NT2/D1 (cell line): ENCODE measurements around the gene UNK.

Experiments
- DNase-seq: peaks from one replicate; pipeline ENCODE4 v3.0.0-alpha.2; 2011; ENCODE audit warnings: low read depth, low spot score
- H3K27me3 ChIP-seq: 2 replicates; pipeline ENCODE4 v1.6.0; 2011; ENCODE audit warnings: mild to moderate bottlenecking; ENCODE audit not compliant: insufficient read length, insufficient read depth
- H3K36me3 ChIP-seq: 2 replicates; pipeline ENCODE4 v1.6.1; 2011; ENCODE audit warnings: mild to moderate bottlenecking, low read length, mixed read lengths; ENCODE audit not compliant: insufficient read depth, insufficient read length
- H3K4me1 ChIP-seq: 2 replicates; pipeline ENCODE4 v1.5.1; 2011; ENCODE audit not compliant: insufficient read depth, insufficient read length
- H3K4me3 ChIP-seq: 2 replicates; pipeline ENCODE4 v1.5.1; 2011; ENCODE audit warnings: low read depth; ENCODE audit not compliant: insufficient read length
- H3K9ac ChIP-seq: 2 replicates; pipeline ENCODE4 v1.6.0; 2011; ENCODE audit warnings: low read depth; ENCODE audit not compliant: insufficient read length
- H3K9me3 ChIP-seq: 2 replicates; pipeline ENCODE4 v1.5.1; 2011; ENCODE audit warnings: mild to moderate bottlenecking, low read length; ENCODE audit not compliant: insufficient read depth
- SUZ12 ChIP-seq: IDR thresholded peaks from 2 replicates; pipeline ENCODE4 v1.6.1; 2011; ENCODE audit not compliant: insufficient read length, insufficient read depth; ENCODE audit errors: extremely low read depth
- YY1 ChIP-seq: IDR thresholded peaks from 2 replicates; pipeline ENCODE4 v1.6.1; 2011; ENCODE audit not compliant: insufficient read length, insufficient read depth
- ZNF274 ChIP-seq: IDR thresholded peaks from 2 replicates; pipeline ENCODE4 v1.6.1; 2011; ENCODE audit warnings: mild to moderate bottlenecking, low read depth, low read length

Gene UNK

DNA sequence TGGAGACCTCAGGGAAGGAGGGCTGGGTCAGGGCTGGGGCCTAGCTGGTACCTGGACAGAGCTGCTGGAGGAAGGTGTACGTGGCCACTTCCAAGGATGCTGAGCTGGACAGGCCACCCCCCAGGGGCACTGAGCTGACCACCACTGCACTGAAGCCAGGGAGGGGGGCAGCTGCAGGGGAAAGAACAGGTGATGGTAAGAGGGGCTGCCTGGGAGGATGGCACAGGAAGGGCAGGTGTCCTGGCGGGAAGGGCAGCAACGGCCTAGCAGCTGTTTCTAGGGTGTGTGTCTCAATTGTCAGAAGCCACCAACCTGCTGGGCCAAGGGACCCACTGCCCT lies 21.4 kb upstream of the UNK start:
- Histone ChIP-seq H3K36me3 (peaks cover 13% of the 10 kb centered on the region), H3K9me3 (no peaks in the 10 kb centered on the region), H3K9ac (no peak overlapping the region), H3K27me3 (no peaks in the 10 kb centered on the region), H3K4me1 (peaks cover 22% of the 10 kb centered on the region), H3K4me3 (no peak overlapping the region)
- TF ChIP-seq SUZ12 (no peak), ZNF274 (no peak)
- DNase-seq: no peak

DNA sequence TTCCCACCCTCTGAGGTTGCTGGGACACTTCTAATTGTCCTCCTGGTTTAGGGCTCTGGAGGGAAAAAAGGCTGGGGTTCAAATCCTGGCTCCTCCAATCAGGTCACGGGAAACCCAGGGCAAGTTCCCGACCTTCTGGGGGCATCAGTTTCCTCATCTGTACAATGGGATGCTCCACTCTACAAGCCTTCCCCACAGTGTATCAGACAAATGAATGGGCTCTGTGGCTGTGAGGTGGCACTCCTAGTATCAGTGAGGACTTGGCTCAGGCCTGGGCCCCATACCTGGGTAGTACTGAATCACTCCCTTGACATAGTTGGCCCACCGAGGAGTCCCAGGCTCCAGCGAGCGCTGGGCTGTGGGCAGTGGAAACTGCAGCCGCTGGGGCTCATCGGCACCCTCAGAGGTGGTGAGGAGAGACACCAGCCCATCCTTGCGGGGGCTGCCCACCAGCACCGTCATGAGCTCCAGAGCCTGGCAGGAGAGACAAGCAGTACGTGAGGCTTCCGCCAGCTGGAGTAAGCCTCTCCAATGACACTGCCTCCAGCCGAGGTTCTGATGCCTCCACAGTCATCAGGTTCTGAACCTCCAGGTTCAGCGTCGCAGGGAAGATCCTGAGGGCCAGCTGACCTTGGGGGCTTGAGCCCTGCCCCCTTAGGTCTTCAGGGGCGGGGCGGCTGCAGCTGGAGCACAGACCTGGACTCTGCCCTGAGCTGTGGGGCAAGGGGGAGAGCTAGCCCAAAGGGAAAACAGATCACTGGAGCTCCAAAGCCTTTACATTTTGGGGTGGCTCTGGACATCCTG lies 20.8 kb upstream of the UNK start:
- Histone ChIP-seq H3K9me3 (no peaks in the 10 kb centered on the region), H3K9ac (peak overlapping the region; percentile 87), H3K4me3 (peak overlapping the region; percentile 77), H3K36me3 (peaks cover 13% of the 10 kb centered on the region), H3K27me3 (no peaks in the 10 kb centered on the region), H3K4me1 (peaks cover 16% of the 10 kb centered on the region)
- no peak for DNase-seq
- TF ChIP-seq YY1 (no peak), ZNF274 (no peak), SUZ12 (no peak)

DNA sequence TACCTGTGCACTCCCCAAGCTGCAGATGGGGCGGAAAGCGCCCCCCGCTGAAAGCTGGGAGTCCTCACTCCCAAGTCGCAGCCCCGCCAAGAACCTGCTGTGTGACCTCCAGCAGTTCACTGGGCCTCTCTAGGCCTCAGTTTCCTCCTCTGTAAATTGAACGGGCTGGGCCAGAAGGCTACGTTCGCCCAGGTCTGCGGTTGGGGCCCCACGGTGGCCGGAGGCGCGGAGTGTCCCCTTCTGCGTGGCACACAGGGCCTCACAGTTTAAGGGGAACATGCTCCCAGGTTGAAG lies 20.2 kb upstream of the UNK start:
- Histone ChIP-seq H3K4me3 (peak overlapping the region; percentile 77), H3K9ac (peak overlapping the region; percentile 87), H3K9me3 (no peaks in the 10 kb centered on the region), H3K27me3 (no peaks in the 10 kb centered on the region), H3K4me1 (peaks cover 15% of the 10 kb centered on the region), H3K36me3 (peaks cover 13% of the 10 kb centered on the region)
- DNase-seq: no peak
- TF ChIP-seq YY1: no peak
- no peak for TF ChIP-seq SUZ12
- TF ChIP-seq ZNF274: no peak

DNA sequence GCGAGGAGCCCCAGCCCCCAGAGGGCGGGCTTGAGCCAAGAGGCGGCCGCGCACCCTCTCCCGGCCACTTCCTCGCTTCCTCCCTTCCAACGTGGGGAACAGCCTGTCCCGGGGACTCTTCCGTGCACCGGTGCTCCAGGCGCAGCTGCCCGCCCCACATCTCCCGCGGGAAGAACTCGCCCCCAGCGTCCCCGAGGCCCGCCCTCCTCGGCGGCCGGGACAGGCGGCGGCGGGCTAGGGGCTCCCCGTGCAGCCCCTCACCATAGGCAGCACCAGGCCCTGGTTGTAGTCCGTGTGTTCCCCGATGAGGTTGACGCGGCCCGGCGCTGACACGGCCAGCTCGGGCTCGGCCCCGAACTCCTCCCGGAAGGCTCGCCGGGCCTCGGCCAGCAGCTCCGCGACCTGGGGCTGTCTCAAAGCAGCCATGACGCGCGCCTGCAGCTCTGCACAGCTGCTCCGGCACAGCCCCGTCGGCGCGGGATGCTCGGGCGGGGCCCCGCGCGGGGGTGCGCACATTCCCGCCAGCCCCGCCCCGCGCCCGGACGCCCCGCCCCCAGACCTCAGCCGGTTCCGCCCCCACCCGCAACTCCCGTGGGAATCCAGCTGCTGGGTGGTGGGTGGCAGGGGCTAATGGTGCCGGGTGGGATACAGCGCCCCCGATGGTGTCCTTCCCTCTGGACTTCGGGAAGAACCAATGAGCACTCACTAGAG lies 19.7 kb upstream of the UNK start, which contains the start of gene GALK1:
Gene GALK1, minus strand, starts transcription at position 482 of the 711 bp plus-strand sequence. Its CDS starts 56 bp downstream, at position 426.
- H3K36me3 ChIP-seq: peaks cover 10% of the 10 kb centered on the region
- H3K9me3 ChIP-seq: no peaks in the 10 kb centered on the region
- TF ChIP-seq YY1: no peak
- TF ChIP-seq ZNF274: no peak
- no peak for TF ChIP-seq SUZ12
- DNase-seq: no peak
- peak within 1 kb of the TSS; percentile 87 for H3K9ac ChIP-seq
- H3K4me1 ChIP-seq: peaks cover 10% of the 10 kb centered on the region
- no peaks in the 10 kb centered on the region for H3K27me3 ChIP-seq
- peak within 1 kb of the TSS; percentile 77 for H3K4me3 ChIP-seq

DNA sequence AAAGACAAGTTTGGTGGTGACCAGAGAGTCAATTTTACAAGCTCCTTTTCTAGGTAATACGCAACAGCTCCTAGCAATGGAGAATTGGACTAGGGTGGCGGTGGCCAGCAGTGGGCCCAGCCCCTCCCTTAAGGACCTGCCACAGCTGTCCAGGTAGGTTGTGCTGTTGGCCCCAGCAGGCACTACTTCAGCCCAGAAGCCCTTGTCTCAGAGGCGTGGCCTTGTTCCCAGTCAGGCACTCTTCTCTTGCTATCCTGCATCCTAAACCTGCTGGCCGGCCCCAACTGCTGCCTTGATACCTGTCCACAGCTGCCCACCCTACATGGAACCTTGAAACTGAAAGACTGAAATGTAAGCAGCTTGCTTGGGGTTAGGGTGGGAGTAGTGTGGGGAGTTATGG lies 18.6 kb upstream of the UNK start:
- Histone ChIP-seq H3K27me3 (no peaks in the 10 kb centered on the region), H3K36me3 (peaks cover 10% of the 10 kb centered on the region), H3K4me3 (no peak overlapping the region), H3K9me3 (no peaks in the 10 kb centered on the region), H3K4me1 (peaks cover 9% of the 10 kb centered on the region), H3K9ac (no peak overlapping the region)
- no peak for DNase-seq
- TF ChIP-seq YY1 (no peak), ZNF274 (no peak), SUZ12 (no peak)

DNA sequence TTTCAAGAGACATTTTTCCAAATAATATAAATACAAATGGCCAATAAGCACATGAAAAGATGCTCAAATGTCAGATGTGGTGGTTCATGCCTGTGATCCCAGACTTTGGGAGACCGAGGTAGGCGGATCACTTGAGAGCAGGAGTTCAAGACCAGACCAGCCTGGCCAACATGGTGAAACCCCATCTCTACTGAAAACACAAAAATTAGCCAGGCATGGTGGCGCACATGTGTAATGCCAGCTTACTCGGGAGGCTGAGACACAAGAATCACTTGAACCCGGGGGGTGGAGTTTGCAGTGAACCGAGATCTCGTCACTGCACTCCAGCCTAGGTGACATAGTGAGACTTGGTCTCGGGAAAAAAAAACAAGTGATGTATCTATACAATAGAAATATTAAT lies 16.7 kb upstream of the UNK start:
- Histone ChIP-seq H3K4me3 (no peak overlapping the region), H3K4me1 (peaks cover 9% of the 10 kb centered on the region), H3K27me3 (no peaks in the 10 kb centered on the region), H3K9ac (no peak overlapping the region), H3K9me3 (no peaks in the 10 kb centered on the region), H3K36me3 (peaks cover 1% of the 10 kb centered on the region)
- TF ChIP-seq YY1 (no peak), ZNF274 (no peak), SUZ12 (no peak)
- DNase-seq: no peak

DNA sequence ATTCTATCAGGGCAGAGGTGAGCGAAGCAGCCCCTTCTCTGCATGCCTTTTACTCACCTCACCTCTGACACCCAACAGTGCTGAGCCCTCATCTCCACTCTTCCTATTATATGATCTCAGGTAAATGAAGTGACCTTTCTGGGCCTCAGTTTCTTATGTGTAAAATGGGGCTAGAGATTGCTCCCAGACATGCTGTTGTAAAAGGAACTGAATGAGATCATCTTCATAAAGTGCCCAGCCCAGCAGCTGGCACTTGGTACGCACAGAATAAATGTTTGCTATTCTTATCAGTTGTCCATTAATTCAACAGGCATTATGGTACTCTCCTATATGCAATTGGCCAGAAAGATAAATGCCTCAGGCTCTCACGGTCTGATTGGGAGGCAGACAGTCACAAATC lies 15.1 kb upstream of the UNK start:
- TF ChIP-seq ZNF274 (no peak), YY1 (no peak), SUZ12 (no peak)
- Histone ChIP-seq H3K36me3 (peaks cover 3% of the 10 kb centered on the region), H3K4me3 (no peak overlapping the region), H3K4me1 (no peaks in the 10 kb centered on the region), H3K9me3 (no peaks in the 10 kb centered on the region), H3K9ac (no peak overlapping the region), H3K27me3 (no peaks in the 10 kb centered on the region)
- DNase-seq: no peak
